PC-3 (cell line): ENCODE results near the gene SPPL2B. TPM values are rescaled to one million over a fixed set of nuclear protein-coding genes. Genes with fewer than 3 reads are reported as not detected.

Experiments used
- ATAC-seq: fragments of 200-7000 bp; cut with Tn5 transposase; 2 replicates; pipeline ENCODE4 v1.9.1; 2020; ENCODE audit warnings: mild to moderate bottlenecking, moderate library complexity
- BruUV-seq: library from RNA; stranded (reverse); fragments of 400-500 nt; replicated peaks from 2 replicates; lab custom pipeline; 2021; lab: Mats Ljungman, UMichigan
- CTCF ChIA-PET: fragments of 300-600 bp; sonication (Branson Sonifier 250); formaldehyde crosslinking; loops from one replicate; lab custom pipeline; 2022; ENCODE audit warnings: antibody characterized with exemption; lab: Charles Lee
- POLR2A ChIA-PET: fragments of 300-600 bp; sonication (Branson Sonifier 250); formaldehyde crosslinking; loops from one replicate; lab custom pipeline; 2022; ENCODE audit warnings: antibody characterized with exemption; ENCODE audit not compliant: unreplicated experiment; lab: Charles Lee
- DNase-seq: peaks from one replicate; pipeline ENCODE4 v3.0.0-alpha.2; 2015
- H2AFZ ChIP-seq: fragments of 300-600 bp; sonication (generic); 2 replicates; pipeline ENCODE4 v1.6.0; 2016; ENCODE audit warnings: antibody characterized with exemption, low read length
- H3F3A ChIP-seq: fragments of 300-600 bp; sonication (generic); one replicate; pipeline ENCODE4 v1.6.0; 2017; ENCODE audit warnings: antibody characterized with exemption, low read length, control low read depth, mild to moderate bottlenecking; ENCODE audit not compliant: unreplicated experiment
- H3K27ac ChIP-seq: fragments of 300-600 bp; sonication (generic); 2 replicates; pipeline ENCODE4 v1.5.1; 2016; ENCODE audit warnings: mild to moderate bottlenecking, low read length
- H3K27me3 ChIP-seq: fragments of 300-600 bp; sonication (generic); 2 replicates; pipeline ENCODE4 v1.6.1; 2016; ENCODE audit warnings: low read length, mixed read lengths
- H3K36me3 ChIP-seq: fragments of 300-600 bp; sonication (generic); 2 replicates; pipeline ENCODE4 v1.6.1; 2016; ENCODE audit warnings: low read depth, mixed run types, low read length, mixed read lengths
- H3K4me1 ChIP-seq: fragments of 300-600 bp; sonication (generic); 2 replicates; pipeline ENCODE4 v1.5.1; 2016; ENCODE audit warnings: low read length; ENCODE audit not compliant: insufficient read depth
- H3K4me2 ChIP-seq: fragments of 300-600 bp; sonication (generic); 2 replicates; pipeline ENCODE4 v1.6.0; 2016; ENCODE audit warnings: low read length
- H3K4me3 ChIP-seq: fragments of 300-600 bp; sonication (generic); 2 replicates; pipeline ENCODE4 v1.5.1; 2016; ENCODE audit warnings: mild to moderate bottlenecking, low read length, mixed read lengths
- H3K79me2 ChIP-seq: fragments of 300-600 bp; sonication (generic); 2 replicates; pipeline ENCODE4 v1.6.1; 2017; ENCODE audit warnings: low read length, mixed read lengths
- H3K9ac ChIP-seq: fragments of 300-600 bp; sonication (generic); 2 replicates; pipeline ENCODE4 v1.6.0; 2016; ENCODE audit warnings: mild to moderate bottlenecking, low read length
- H3K9me2 ChIP-seq: fragments of 300-600 bp; sonication (generic); replicated peaks from 2 replicates; pipeline ENCODE4 v1.6.1; 2016; ENCODE audit warnings: mixed run types, low read length, mixed read lengths
- H3K9me3 ChIP-seq: fragments of 300-600 bp; sonication (generic); 2 replicates; pipeline ENCODE4 v1.6.1; 2016; ENCODE audit warnings: low read length, mixed read lengths
- H4K20me1 ChIP-seq: fragments of 300-600 bp; sonication (generic); 2 replicates; pipeline ENCODE4 v1.6.1; 2016; ENCODE audit warnings: low read length, mixed read lengths
- CTCF ChIP-seq: fragments of 300-600 bp; sonication (generic); conservative IDR thresholded peaks from 2 replicates; pipeline ENCODE4 v1.5.1; 2017; ENCODE audit warnings: antibody characterized with exemption, low read depth, mild to moderate bottlenecking, low read length
- EZH2 ChIP-seq: fragments of 300-600 bp; sonication (generic); IDR thresholded peaks from one replicate; pipeline ENCODE4 v1.6.1; 2017; ENCODE audit warnings: antibody characterized with exemption, mild to moderate bottlenecking, low read length; ENCODE audit not compliant: unreplicated experiment
- EZH2phosphoT487 ChIP-seq: fragments of 300-600 bp; sonication (generic); IDR thresholded peaks from 2 replicates; pipeline ENCODE4 v1.6.1; 2018; ENCODE audit warnings: mild to moderate bottlenecking, antibody characterized with exemption, low read length, borderline replicate concordance
- intact Hi-C: fragments of 100-400 bp; cut with micrococcal nuclease; formaldehyde crosslinking; loops from 2 replicates; pipeline ENCODE4 v1.9.0; 2023
- total RNA-seq: library from RNA; depleted of rRNA; stranded (reverse); fragments of >200 nt; gene quantifications from 2 replicates; pipeline ENCODE4 v1.2.3, GENCODE V29; 2014

SPPL2B gene
- total RNA-seq, 1 experiment from 2014 or later: 28.6 TPM

GRCh38 chr19:2343289-2343982, 15.0 kb downstream of the SPPL2B start:
- H3K9ac ChIP-seq: no peak overlapping the region
- no peaks in the 10 kb centered on the region for H3K36me3 ChIP-seq
- no peaks in the 10 kb centered on the region for H4K20me1 ChIP-seq
- TF ChIP-seq EZH2 (no peak), CTCF (no peak), EZH2phosphoT487 (no peak)
- POLR2A ChIA-PET: no interaction called here
- CTCF ChIA-PET: no interaction called here
- no peak overlapping the region for H3K27ac ChIP-seq
- H3K27me3 ChIP-seq: no peaks in the 10 kb centered on the region
- intact Hi-C loops: no loop called here
- no peaks in the 10 kb centered on the region for H3K9me2 ChIP-seq
- no peak overlapping the region for H3K4me2 ChIP-seq
- H3K9me3 ChIP-seq: no peaks in the 10 kb centered on the region
- H2AFZ ChIP-seq: no peak overlapping the region
- H3F3A ChIP-seq: no peaks in the 10 kb centered on the region
- H3K4me1 ChIP-seq: no peaks in the 10 kb centered on the region
- no peak overlapping the region for H3K4me3 ChIP-seq
- DNase-seq (no peak), ATAC-seq (no peak)
- H3K79me2 ChIP-seq: no peaks in the 10 kb centered on the region
- no TSS peak for BruUV-seq

GRCh38 chr19:2344381-2344870, 15.9 kb downstream of the SPPL2B start:
- POLR2A ChIA-PET: no interaction called here
- no peak for ATAC-seq
- BruUV-seq: no TSS peak

More at GRCh38 chr19:2344381-2344870, 15.9 kb downstream of the SPPL2B start:
- H3K9ac ChIP-seq: no peak overlapping the region
- TF ChIP-seq CTCF (no peak), EZH2 (no peak), EZH2phosphoT487 (no peak)
- H3K4me1 ChIP-seq: no peaks in the 10 kb centered on the region
- H3F3A ChIP-seq: no peaks in the 10 kb centered on the region
- H3K79me2 ChIP-seq: no peaks in the 10 kb centered on the region
- H3K36me3 ChIP-seq: no peaks in the 10 kb centered on the region
- no peaks in the 10 kb centered on the region for H3K27me3 ChIP-seq
- DNase-seq: no peak
- intact Hi-C loops: no loop called here
- CTCF ChIA-PET: no interaction called here
- no peaks in the 10 kb centered on the region for H3K9me3 ChIP-seq
- H2AFZ ChIP-seq: no peak overlapping the region
- no peaks in the 10 kb centered on the region for H4K20me1 ChIP-seq
- no peak overlapping the region for H3K27ac ChIP-seq
- H3K4me3 ChIP-seq: no peak overlapping the region
- no peak overlapping the region for H3K4me2 ChIP-seq
- H3K9me2 ChIP-seq: no peaks in the 10 kb centered on the region
